Measurements from ENCODE around the gene TRMT6.

The TRMT6 gene

GRCh38 chr20:5920581-5920980 lies 29.8 kb downstream of the TRMT6 start:
- DNase-seq (ENCODE audit: low read depth in 1 of 2, low spot score in 1 of 2), result no peak
- no peak overlapping the region for H3K27ac ChIP-seq (replicated peaks)

GRCh38 chr20:5919626-5920544 lies 30.4 kb downstream of the TRMT6 start:
- no peak for TF ChIP-seq GABPA (IDR thresholded peaks at IDR 0.05; ENCODE audit: low read depth)
- TF ChIP-seq SPI1 (IDR thresholded peaks at IDR 0.05; ENCODE audit: borderline replicate concordance, low read depth), result no peak
- no peak for TF ChIP-seq CTCF (IDR thresholded peaks at IDR 0.05; ENCODE audit: insufficient read depth, low read length)
- H3K4me3 ChIP-seq (replicated peaks; ENCODE audit: insufficient read depth, low read length), result no peak overlapping the region
- DNase-seq (ENCODE audit: low read depth in 1 of 2, low spot score in 1 of 2), result no peak
- no peaks in the 10 kb centered on the region for H3K27me3 ChIP-seq (ENCODE audit: insufficient read depth, poor library complexity, severe bottlenecking)
- no peak overlapping the region for H3K27ac ChIP-seq (replicated peaks)

More at GRCh38 chr20:5920581-5920980, 29.8 kb downstream of the TRMT6 start:
- no peak overlapping the region for H3K4me3 ChIP-seq (replicated peaks; ENCODE audit: insufficient read depth, low read length)
- TF ChIP-seq SPI1 (IDR thresholded peaks at IDR 0.05; ENCODE audit: borderline replicate concordance, low read depth) (no peak), POLR2AphosphoS5 (IDR thresholded peaks at IDR 0.05; ENCODE audit: low read depth) (no peak), CTCF (IDR thresholded peaks at IDR 0.05; ENCODE audit: insufficient read depth, low read length) (no peak), REST (IDR thresholded peaks at IDR 0.05; ENCODE audit: insufficient replicate concordance, low read depth) (no peak), GABPA (IDR thresholded peaks at IDR 0.05; ENCODE audit: low read depth) (no peak)
- no peaks in the 10 kb centered on the region for H3K27me3 ChIP-seq (ENCODE audit: insufficient read depth, poor library complexity, severe bottlenecking)

GRCh38 chr20:5918856-5919625 lies 31.3 kb downstream of the TRMT6 start:
- H3K27me3 ChIP-seq (ENCODE audit: insufficient read depth, poor library complexity, severe bottlenecking), result peaks cover 3% of the 10 kb centered on the region
- peak in 1 of 2 experiments; percentile 30 for DNase-seq (ENCODE audit: low read depth in 1 of 2, low spot score in 1 of 2)

More at GRCh38 chr20:5918856-5919625, 31.3 kb downstream of the TRMT6 start:
- Histone ChIP-seq H3K27ac (replicated peaks) (peak overlapping the region; percentile 34), H3K4me3 (replicated peaks; ENCODE audit: insufficient read depth, low read length) (no peak overlapping the region)
- TF ChIP-seq SPI1 (IDR thresholded peaks at IDR 0.05; ENCODE audit: borderline replicate concordance, low read depth), result no peak
- TF ChIP-seq POLR2AphosphoS5 (IDR thresholded peaks at IDR 0.05; ENCODE audit: low read depth), result no peak
- TF ChIP-seq CTCF (IDR thresholded peaks at IDR 0.05; ENCODE audit: insufficient read depth, low read length), result no peak
- no peak for TF ChIP-seq REST (IDR thresholded peaks at IDR 0.05; ENCODE audit: insufficient replicate concordance, low read depth)
- TF ChIP-seq GABPA (IDR thresholded peaks at IDR 0.05; ENCODE audit: low read depth), result no peak

Data from HL-60 (cell line).